Ishikawa (cell line): ENCODE data around the gene TEDC2.

Source experiments
- CEBPB ChIP-seq: IDR thresholded peaks from 2 replicates; pipeline ENCODE4 v1.6.1; 2012
- CREB1 ChIP-seq: IDR thresholded peaks from 2 replicates; pipeline ENCODE4 v1.6.1; 2012; ENCODE audit warnings: low read depth
- EGR1 ChIP-seq: IDR thresholded peaks from 2 replicates; pipeline ENCODE4 v1.6.1; 2012
- EP300 ChIP-seq: IDR thresholded peaks from 2 replicates; pipeline ENCODE4 v1.6.1; 2012; ENCODE audit warnings: borderline replicate concordance
- FOXM1 ChIP-seq: IDR thresholded peaks from 2 replicates; pipeline ENCODE4 v1.6.1; 2012; ENCODE audit warnings: low read depth, borderline replicate concordance
- NFIC ChIP-seq: IDR thresholded peaks from 2 replicates; pipeline ENCODE4 v1.6.1; 2012
- RAD21 ChIP-seq: IDR thresholded peaks from 2 replicates; pipeline ENCODE4 v1.6.1; 2012; ENCODE audit warnings: low read depth
- TAF1 ChIP-seq: IDR thresholded peaks from 2 replicates; pipeline ENCODE4 v1.6.1; 2012; ENCODE audit warnings: low read depth, mild to moderate bottlenecking
- TCF12 ChIP-seq: IDR thresholded peaks from 2 replicates; pipeline ENCODE4 v1.6.1; 2012; ENCODE audit warnings: low read depth
- TEAD4 ChIP-seq: IDR thresholded peaks from 2 replicates; pipeline ENCODE4 v1.6.1; 2012
- YY1 ChIP-seq: IDR thresholded peaks from 2 replicates; pipeline ENCODE4 v1.6.1; 2012; ENCODE audit warnings: low read depth
- ZBTB7A ChIP-seq: IDR thresholded peaks from 2 replicates; pipeline ENCODE4 v1.6.1; 2012; ENCODE audit warnings: low read depth
- TF ChIP-seq, protein P1 (sequence below): IDR thresholded peaks from 2 replicates; pipeline ENCODE4 v1.6.1; 2012; ENCODE audit warnings: low read depth, mild to moderate bottlenecking
- TF ChIP-seq, protein P2 (sequence below): IDR thresholded peaks from 2 replicates; pipeline ENCODE4 v1.6.1; 2012
- TF ChIP-seq, protein P3 (sequence below): IDR thresholded peaks from 2 replicates; pipeline ENCODE4 v1.6.1; 2012

Gene TEDC2

DNA sequence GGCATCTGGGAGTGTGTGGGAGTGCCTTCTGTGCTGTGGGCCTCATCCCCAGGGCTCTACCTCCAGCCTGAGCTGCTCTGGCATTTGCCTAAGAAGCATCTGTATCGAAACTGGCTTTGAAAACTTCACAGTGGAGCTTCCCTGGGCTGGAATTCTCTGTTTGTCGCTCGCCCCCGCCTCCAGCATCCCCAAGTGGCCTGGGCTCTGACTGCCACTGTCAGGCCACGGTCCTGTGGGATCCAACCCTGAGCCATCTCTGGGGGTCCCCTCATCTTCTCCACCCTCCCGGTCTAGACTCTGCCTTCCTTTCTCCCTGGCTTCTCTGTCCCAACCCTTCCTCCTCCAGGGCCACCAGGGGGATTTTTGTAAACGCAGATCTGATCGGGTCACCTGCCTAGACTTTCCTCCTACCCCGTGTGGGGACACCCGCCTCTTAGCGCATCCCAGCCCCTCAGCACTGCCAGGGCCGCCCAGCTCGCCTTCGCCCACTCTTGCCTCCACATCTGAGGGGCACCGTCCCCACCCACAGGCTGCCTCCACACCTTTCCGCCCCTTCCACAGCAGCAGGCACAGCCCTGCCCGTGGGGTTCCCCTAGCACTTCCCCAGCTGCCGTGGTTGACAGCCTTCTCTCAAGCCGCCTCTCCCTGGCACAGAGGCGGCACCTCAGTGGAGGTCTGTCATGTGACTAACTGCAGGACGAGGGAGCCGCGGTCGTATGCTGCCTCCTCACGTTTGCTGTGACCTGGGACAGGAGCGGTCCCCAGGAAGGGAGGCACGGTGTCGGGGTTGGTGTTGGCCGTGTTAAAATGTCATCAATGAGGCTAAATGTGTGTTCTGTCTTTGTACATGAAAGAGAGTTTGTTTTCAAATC is 27.0 kb downstream of the TEDC2 start:
- no peak for TF ChIP-seq TAF1
- no peak for TF ChIP-seq ZBTB7A
- TF ChIP-seq NFIC = no peak
- no peak for TF ChIP-seq FOXM1
- TF ChIP-seq YY1 = no peak

DNA sequence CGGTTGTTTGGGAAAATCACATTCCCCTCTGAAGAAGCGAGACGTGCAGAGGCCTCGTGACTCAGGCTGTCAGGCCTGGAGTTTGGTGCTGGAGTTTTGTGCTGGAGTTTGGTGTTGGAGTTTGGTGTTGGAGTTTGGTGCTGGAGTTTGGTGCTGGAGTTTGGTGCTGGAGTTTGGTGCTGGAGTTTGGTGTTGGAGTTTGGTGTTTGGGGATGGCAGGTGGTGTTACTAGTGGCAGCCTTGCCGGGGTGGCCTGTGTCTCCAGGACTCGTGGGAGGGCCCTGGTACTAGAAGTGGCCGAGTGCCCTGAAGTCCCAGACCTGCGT is 27.6 kb downstream of the TEDC2 start:
- no peak for TF ChIP-seq TEAD4
- no peak for TF ChIP-seq EP300
- TF ChIP-seq, protein P1, sequence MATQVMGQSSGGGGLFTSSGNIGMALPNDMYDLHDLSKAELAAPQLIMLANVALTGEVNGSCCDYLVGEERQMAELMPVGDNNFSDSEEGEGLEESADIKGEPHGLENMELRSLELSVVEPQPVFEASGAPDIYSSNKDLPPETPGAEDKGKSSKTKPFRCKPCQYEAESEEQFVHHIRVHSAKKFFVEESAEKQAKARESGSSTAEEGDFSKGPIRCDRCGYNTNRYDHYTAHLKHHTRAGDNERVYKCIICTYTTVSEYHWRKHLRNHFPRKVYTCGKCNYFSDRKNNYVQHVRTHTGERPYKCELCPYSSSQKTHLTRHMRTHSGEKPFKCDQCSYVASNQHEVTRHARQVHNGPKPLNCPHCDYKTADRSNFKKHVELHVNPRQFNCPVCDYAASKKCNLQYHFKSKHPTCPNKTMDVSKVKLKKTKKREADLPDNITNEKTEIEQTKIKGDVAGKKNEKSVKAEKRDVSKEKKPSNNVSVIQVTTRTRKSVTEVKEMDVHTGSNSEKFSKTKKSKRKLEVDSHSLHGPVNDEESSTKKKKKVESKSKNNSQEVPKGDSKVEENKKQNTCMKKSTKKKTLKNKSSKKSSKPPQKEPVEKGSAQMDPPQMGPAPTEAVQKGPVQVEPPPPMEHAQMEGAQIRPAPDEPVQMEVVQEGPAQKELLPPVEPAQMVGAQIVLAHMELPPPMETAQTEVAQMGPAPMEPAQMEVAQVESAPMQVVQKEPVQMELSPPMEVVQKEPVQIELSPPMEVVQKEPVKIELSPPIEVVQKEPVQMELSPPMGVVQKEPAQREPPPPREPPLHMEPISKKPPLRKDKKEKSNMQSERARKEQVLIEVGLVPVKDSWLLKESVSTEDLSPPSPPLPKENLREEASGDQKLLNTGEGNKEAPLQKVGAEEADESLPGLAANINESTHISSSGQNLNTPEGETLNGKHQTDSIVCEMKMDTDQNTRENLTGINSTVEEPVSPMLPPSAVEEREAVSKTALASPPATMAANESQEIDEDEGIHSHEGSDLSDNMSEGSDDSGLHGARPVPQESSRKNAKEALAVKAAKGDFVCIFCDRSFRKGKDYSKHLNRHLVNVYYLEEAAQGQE = no peak
- no peak for TF ChIP-seq TCF12
- TF ChIP-seq YY1 = no peak
- TF ChIP-seq CREB1 = no peak
- no peak for TF ChIP-seq TAF1
- TF ChIP-seq, protein P2, sequence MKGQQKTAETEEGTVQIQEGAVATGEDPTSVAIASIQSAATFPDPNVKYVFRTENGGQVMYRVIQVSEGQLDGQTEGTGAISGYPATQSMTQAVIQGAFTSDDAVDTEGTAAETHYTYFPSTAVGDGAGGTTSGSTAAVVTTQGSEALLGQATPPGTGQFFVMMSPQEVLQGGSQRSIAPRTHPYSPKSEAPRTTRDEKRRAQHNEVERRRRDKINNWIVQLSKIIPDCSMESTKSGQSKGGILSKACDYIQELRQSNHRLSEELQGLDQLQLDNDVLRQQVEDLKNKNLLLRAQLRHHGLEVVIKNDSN = no peak
- no peak for TF ChIP-seq FOXM1
- TF ChIP-seq EGR1 = no peak
- TF ChIP-seq, protein P3, sequence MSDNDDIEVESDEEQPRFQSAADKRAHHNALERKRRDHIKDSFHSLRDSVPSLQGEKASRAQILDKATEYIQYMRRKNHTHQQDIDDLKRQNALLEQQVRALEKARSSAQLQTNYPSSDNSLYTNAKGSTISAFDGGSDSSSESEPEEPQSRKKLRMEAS = no peak
- no peak for TF ChIP-seq NFIC
- no peak for TF ChIP-seq ZBTB7A
- no peak for TF ChIP-seq CEBPB
- no peak for TF ChIP-seq RAD21

DNA sequence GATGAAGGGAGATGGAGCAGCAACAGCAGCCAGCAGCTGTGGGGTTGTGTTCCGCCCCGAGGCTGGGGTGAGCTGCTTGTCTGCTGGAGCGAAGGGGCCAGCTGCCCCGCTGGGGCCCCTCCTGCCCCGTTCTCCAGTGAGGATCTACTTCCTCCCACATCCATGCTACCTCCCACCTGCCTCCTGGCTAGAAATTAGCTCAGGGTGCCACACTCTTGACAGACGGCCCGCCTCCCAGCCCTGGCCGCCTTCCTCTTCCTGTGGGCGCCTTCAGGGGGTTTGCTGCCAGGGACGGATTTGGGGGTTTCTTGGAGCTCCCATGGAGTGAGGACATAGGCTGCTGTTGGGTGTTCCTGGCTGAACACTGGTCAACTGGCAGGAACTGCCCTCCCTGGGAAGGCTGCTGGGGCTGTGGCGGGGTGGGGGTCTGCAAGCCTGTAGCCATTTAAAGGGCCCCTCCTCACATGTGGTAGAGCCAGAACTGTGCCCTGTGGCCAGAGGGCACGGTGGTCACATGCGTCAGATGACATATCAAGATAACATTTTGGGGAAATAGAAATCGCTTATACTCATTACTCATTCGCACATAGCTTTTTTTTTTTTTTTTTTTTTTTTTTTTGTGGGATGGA is 28.1 kb downstream of the TEDC2 start:
- TF ChIP-seq, protein P1 = no peak
- TF ChIP-seq FOXM1 = no peak
- no peak for TF ChIP-seq RAD21
- TF ChIP-seq, protein P3 = no peak
- TF ChIP-seq TAF1 = no peak
- TF ChIP-seq, protein P2 = no peak
- no peak for TF ChIP-seq NFIC
- no peak for TF ChIP-seq TCF12
- no peak for TF ChIP-seq CREB1
- no peak for TF ChIP-seq EGR1
- TF ChIP-seq TEAD4 = no peak
- TF ChIP-seq YY1 = no peak
- no peak for TF ChIP-seq EP300
- no peak for TF ChIP-seq CEBPB
- no peak for TF ChIP-seq ZBTB7A

DNA sequence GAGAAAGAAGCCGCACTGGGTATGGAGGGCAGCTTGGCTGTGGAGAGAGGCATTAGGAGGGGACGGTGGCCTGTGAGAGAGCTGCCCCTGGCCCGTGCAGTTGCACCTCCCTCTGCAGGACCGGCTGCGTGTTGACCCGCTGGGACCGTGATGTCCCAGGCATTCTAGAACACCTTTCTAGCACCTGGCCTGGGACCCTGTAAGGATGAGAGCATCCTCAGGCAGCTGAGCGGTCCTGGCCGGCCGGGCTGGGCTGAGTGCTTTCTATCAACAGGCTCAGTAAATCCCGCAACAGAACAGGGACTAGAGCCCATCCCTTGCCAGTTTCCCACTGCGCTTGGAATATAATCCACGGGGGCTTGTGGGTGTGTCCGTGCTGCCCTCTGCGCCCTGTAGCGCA is 29.7 kb downstream of the TEDC2 start:
- TF ChIP-seq EGR1 (no peak), TCF12 (no peak), CREB1 (no peak), CEBPB (no peak), NFIC (no peak)
- TF ChIP-seq, protein P2 = no peak
